ENCODE measurements around the gene PLXNA3. TPM values are rescaled to one million over a fixed set of nuclear protein-coding genes. Genes with fewer than 3 reads are reported as not detected.

Gene PLXNA3
- total RNA-seq, 1 experiment from 2014 or later = 0.32 TPM

- Histone ChIP-seq H3K36me3 (peaks cover 35% of the 10 kb centered on the region), H3K27me3 (replicated peaks) (no peaks in the 10 kb centered on the region), H3K4me3 (no peak overlapping the region), H3K4me1 (replicated peaks) (peaks cover 25% of the 10 kb centered on the region), H3K9me3 (replicated peaks) (no peaks in the 10 kb centered on the region), H3K27ac (no peak overlapping the region)
- no peak for DNase-seq (ENCODE audit: low read depth in 1 of 2, low spot score in 2 of 2)
Observed at GRCh38 chrX:154484255-154485149, 26.4 kb downstream of the PLXNA3 start.

- DNase-seq (ENCODE audit: low read depth in 1 of 2, low spot score in 2 of 2) = no peak
- Histone ChIP-seq H3K27me3 (replicated peaks) (no peaks in the 10 kb centered on the region), H3K36me3 (peaks cover 35% of the 10 kb centered on the region), H3K27ac (no peak overlapping the region), H3K4me3 (peak overlapping the region; percentile 71), H3K9me3 (replicated peaks) (no peaks in the 10 kb centered on the region), H3K4me1 (replicated peaks) (peaks cover 30% of the 10 kb centered on the region)
Observed at GRCh38 chrX:154485150-154486051, 27.3 kb downstream of the PLXNA3 start.

GRCh38 chrX:154486052-154486395 lies 27.9 kb downstream of the PLXNA3 start:
- peaks cover 35% of the 10 kb centered on the region for H3K36me3 ChIP-seq

GRCh38 chrX:154486396-154487207 lies 28.5 kb downstream of the PLXNA3 start, which contains the start of gene UBL4A:
TSS of gene UBL4A (minus strand) at chrX:154486615. CDS start at chrX:154486584, 31 bp downstream.
- Histone ChIP-seq H3K4me1 (replicated peaks) (peaks cover 33% of the 10 kb centered on the region), H3K36me3 (peaks cover 35% of the 10 kb centered on the region), H3K4me3 (peak within 1 kb of the TSS; percentile 71), H3K27ac (no peak within 1 kb of the TSS), H3K27me3 (replicated peaks) (no peaks in the 10 kb centered on the region), H3K9me3 (replicated peaks) (no peaks in the 10 kb centered on the region)
- DNase-seq (ENCODE audit: low read depth in 1 of 2, low spot score in 2 of 2) = peak; percentile 52 to 67

More at GRCh38 chrX:154486052-154486395, 27.9 kb downstream of the PLXNA3 start:
- DNase-seq (ENCODE audit: low read depth in 1 of 2, low spot score in 2 of 2) = peak in 1 of 2 experiments; percentile 28
- Histone ChIP-seq H3K4me3 (peak overlapping the region; percentile 71), H3K9me3 (replicated peaks) (no peaks in the 10 kb centered on the region), H3K4me1 (replicated peaks) (peaks cover 30% of the 10 kb centered on the region), H3K27me3 (replicated peaks) (no peaks in the 10 kb centered on the region), H3K27ac (no peak overlapping the region)

GRCh38 chrX:154487518-154488290 lies 29.6 kb downstream of the PLXNA3 start:
- no peak overlapping the region for H3K4me3 ChIP-seq
- DNase-seq (ENCODE audit: low read depth in 1 of 2, low spot score in 2 of 2) = no peak
- H3K4me1 ChIP-seq (replicated peaks) = peaks cover 33% of the 10 kb centered on the region

GRCh38 chrX:154488336-154489075 lies 30.4 kb downstream of the PLXNA3 start:
- peaks cover 35% of the 10 kb centered on the region for H3K36me3 ChIP-seq
- peaks cover 33% of the 10 kb centered on the region for H3K4me1 ChIP-seq (replicated peaks)
- H3K4me3 ChIP-seq = no peak overlapping the region
- H3K27me3 ChIP-seq (replicated peaks) = no peaks in the 10 kb centered on the region
- no peaks in the 10 kb centered on the region for H3K9me3 ChIP-seq (replicated peaks)
- no peak overlapping the region for H3K27ac ChIP-seq
- DNase-seq (ENCODE audit: low read depth in 1 of 2, low spot score in 2 of 2) = no peak

More at GRCh38 chrX:154487518-154488290, 29.6 kb downstream of the PLXNA3 start:
- Histone ChIP-seq H3K27me3 (replicated peaks) (no peaks in the 10 kb centered on the region), H3K27ac (no peak overlapping the region), H3K9me3 (replicated peaks) (no peaks in the 10 kb centered on the region), H3K36me3 (peaks cover 35% of the 10 kb centered on the region)

- Histone ChIP-seq H3K27ac (no peak overlapping the region), H3K4me1 (replicated peaks) (peaks cover 33% of the 10 kb centered on the region), H3K27me3 (replicated peaks) (no peaks in the 10 kb centered on the region), H3K36me3 (peaks cover 29% of the 10 kb centered on the region), H3K9me3 (replicated peaks) (no peaks in the 10 kb centered on the region), H3K4me3 (no peak overlapping the region)
- DNase-seq (ENCODE audit: low read depth in 1 of 2, low spot score in 2 of 2) = no peak
Observed at GRCh38 chrX:154489182-154489581, 31.1 kb downstream of the PLXNA3 start.

- no peaks in the 10 kb centered on the region for H3K9me3 ChIP-seq (replicated peaks)
- no peaks in the 10 kb centered on the region for H3K27me3 ChIP-seq (replicated peaks)
- peak; percentile 55 to 58 for DNase-seq (ENCODE audit: low read depth in 1 of 2, low spot score in 2 of 2)
- H3K27ac ChIP-seq = peak overlapping the region; percentile 61
- peaks cover 21% of the 10 kb centered on the region for H3K36me3 ChIP-seq
- peaks cover 26% of the 10 kb centered on the region for H3K4me1 ChIP-seq (replicated peaks)
- H3K4me3 ChIP-seq = peak overlapping the region; percentile 80
Observed at GRCh38 chrX:154490021-154490413, 31.9 kb downstream of the PLXNA3 start.

GRCh38 chrX:154490414-154491083 lies 32.5 kb downstream of the PLXNA3 start, which contains the start of gene SLC10A3:
TSS of gene SLC10A3 (minus strand) at chrX:154490629. CDS start at chrX:154488940, 1,689 bp downstream.
- peaks cover 22% of the 10 kb centered on the region for H3K4me1 ChIP-seq (replicated peaks)
- peak; percentile 71 to 93 for DNase-seq (ENCODE audit: low read depth in 1 of 2, low spot score in 2 of 2)
- no peaks in the 10 kb centered on the region for H3K27me3 ChIP-seq (replicated peaks)
- H3K36me3 ChIP-seq = peaks cover 17% of the 10 kb centered on the region; the same call in 1 of the 2 replicates
- H3K4me3 ChIP-seq = peak within 1 kb of the TSS; percentile 80
- no peaks in the 10 kb centered on the region for H3K9me3 ChIP-seq (replicated peaks)
- H3K27ac ChIP-seq = peak within 1 kb of the TSS; percentile 69

GRCh38 chrX:154494715-154495114 lies 36.6 kb downstream of the PLXNA3 start:
- Histone ChIP-seq H3K4me1 (replicated peaks) (peaks cover 6% of the 10 kb centered on the region; the same call in 1 of the 2 replicates), H3K9me3 (replicated peaks) (no peaks in the 10 kb centered on the region), H3K27me3 (replicated peaks) (no peaks in the 10 kb centered on the region), H3K36me3 (no peaks in the 10 kb centered on the region), H3K4me3 (no peak overlapping the region), H3K27ac (no peak overlapping the region)
- no peak for DNase-seq (ENCODE audit: low read depth in 1 of 2, low spot score in 2 of 2)

GRCh38 chrX:154495472-154495922 lies 37.4 kb downstream of the PLXNA3 start:
- Histone ChIP-seq H3K27ac (no peak overlapping the region), H3K36me3 (no peaks in the 10 kb centered on the region), H3K27me3 (replicated peaks) (no peaks in the 10 kb centered on the region), H3K4me3 (no peak overlapping the region), H3K9me3 (replicated peaks) (no peaks in the 10 kb centered on the region), H3K4me1 (replicated peaks) (0 out of 2 replicates have a peak, but pooled peaks cover 3% of the 10 kb centered on the region)
- no peak for DNase-seq (ENCODE audit: low read depth in 1 of 2, low spot score in 2 of 2)

All from SJSA1 (cell line).